ENCODE measurements around the gene RELN.

RELN gene

GRCh38 chr7:103928581-103928980 lies 60.9 kb downstream of the RELN start:
- no peak overlapping the region for H3K4me3 ChIP-seq (ENCODE audit: low read depth, low read length, poor library complexity, severe bottlenecking)
- no peak overlapping the region for H3K9ac ChIP-seq (ENCODE audit: low read length)
- H3K27me3 ChIP-seq (ENCODE audit: insufficient read depth, low read length): no peaks in the 10 kb centered on the region
- H3K36me3 ChIP-seq (ENCODE audit: insufficient read depth, low read length): no peaks in the 10 kb centered on the region
- H2AFZ ChIP-seq (ENCODE audit: low read length): no peak overlapping the region
- H3K9me3 ChIP-seq (ENCODE audit: low read length): no peaks in the 10 kb centered on the region
- TF ChIP-seq CTCF (IDR thresholded peaks at IDR 0.05; ENCODE audit: low read length) (no peak), EZH2 (IDR thresholded peaks at IDR 0.05; ENCODE audit: borderline replicate concordance, low read length) (no peak)
- H3K27ac ChIP-seq (ENCODE audit: low read depth, low read length, poor library complexity, severe bottlenecking): no peak overlapping the region
- H3K9me2 ChIP-seq (ENCODE audit: low read depth, low read length): no peaks in the 10 kb centered on the region
- H3F3A ChIP-seq (ENCODE audit: insufficient read depth, low read length): no peaks in the 10 kb centered on the region
- no peaks in the 10 kb centered on the region for H3K79me2 ChIP-seq (ENCODE audit: insufficient read depth, low read length)
- H3K4me2 ChIP-seq (ENCODE audit: low read length): no peak overlapping the region
- no peaks in the 10 kb centered on the region for H3K4me1 ChIP-seq (ENCODE audit: insufficient read depth, low read length, severe bottlenecking)
- no peaks in the 10 kb centered on the region for H4K20me1 ChIP-seq (ENCODE audit: insufficient read depth, low read length)

DNA sequence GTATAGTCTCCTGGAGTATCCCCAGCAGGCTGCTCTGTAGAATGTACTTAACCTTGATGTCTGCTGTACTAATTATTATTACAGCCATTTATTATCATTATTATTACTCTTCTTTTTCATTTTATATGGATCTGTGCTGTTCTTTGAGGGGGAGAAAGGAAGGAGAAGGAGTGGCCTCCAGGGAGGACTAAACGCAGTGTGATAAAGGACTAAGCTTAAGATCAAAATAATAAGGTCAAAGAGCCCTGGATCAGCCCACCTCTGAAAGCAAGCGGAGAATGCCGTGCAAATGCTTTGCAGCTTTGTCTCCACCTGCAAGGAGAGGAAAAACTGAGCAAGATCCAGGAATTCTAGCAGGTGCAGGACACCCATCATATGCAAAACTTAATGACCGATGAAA lies 65.3 kb downstream of the RELN start:
- H3K4me1 ChIP-seq (ENCODE audit: insufficient read depth, low read length, severe bottlenecking): no peaks in the 10 kb centered on the region
- H4K20me1 ChIP-seq (ENCODE audit: insufficient read depth, low read length): no peaks in the 10 kb centered on the region
- no peak overlapping the region for H3K4me3 ChIP-seq (ENCODE audit: low read depth, low read length, poor library complexity, severe bottlenecking)
- no peak overlapping the region for H3K9ac ChIP-seq (ENCODE audit: low read length)
- no peak for TF ChIP-seq EZH2 (IDR thresholded peaks at IDR 0.05; ENCODE audit: borderline replicate concordance, low read length)
- no peak overlapping the region for H3K27ac ChIP-seq (ENCODE audit: low read depth, low read length, poor library complexity, severe bottlenecking)
- H3K9me3 ChIP-seq (ENCODE audit: low read length): no peaks in the 10 kb centered on the region
- H3K9me2 ChIP-seq (ENCODE audit: low read depth, low read length): no peaks in the 10 kb centered on the region
- H3K36me3 ChIP-seq (ENCODE audit: insufficient read depth, low read length): no peaks in the 10 kb centered on the region
- no peaks in the 10 kb centered on the region for H3K79me2 ChIP-seq (ENCODE audit: insufficient read depth, low read length)
- H3K4me2 ChIP-seq (ENCODE audit: low read length): no peak overlapping the region
- H2AFZ ChIP-seq (ENCODE audit: low read length): no peak overlapping the region
- H3F3A ChIP-seq (ENCODE audit: insufficient read depth, low read length): no peaks in the 10 kb centered on the region
- no peaks in the 10 kb centered on the region for H3K27me3 ChIP-seq (ENCODE audit: insufficient read depth, low read length)

DNA sequence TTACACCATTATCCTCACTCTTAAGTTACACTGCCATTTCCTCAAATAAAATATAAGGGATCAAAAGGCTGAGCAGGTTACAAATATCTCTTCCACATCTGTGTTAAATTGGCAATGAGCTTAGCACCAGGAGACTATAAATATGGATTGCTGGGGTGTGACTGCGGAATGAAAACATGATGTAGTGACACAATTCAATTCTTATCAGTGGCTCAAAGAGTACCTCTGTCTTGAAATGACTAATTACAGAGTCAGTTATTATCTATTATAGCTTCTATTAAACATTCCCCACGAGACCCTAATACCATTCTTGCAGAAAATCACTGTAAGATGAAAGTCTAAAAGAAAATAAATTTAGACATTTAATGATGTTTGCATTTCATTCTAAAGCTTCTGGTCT lies 67.1 kb downstream of the RELN start:
- Histone ChIP-seq H3K36me3 (ENCODE audit: insufficient read depth, low read length) (no peaks in the 10 kb centered on the region), H3K27ac (ENCODE audit: low read depth, low read length, poor library complexity, severe bottlenecking) (no peak overlapping the region), H3K9ac (ENCODE audit: low read length) (no peak overlapping the region)

More for the DNA sequence above, 67.1 kb downstream of the RELN start:
- H4K20me1 ChIP-seq (ENCODE audit: insufficient read depth, low read length): no peaks in the 10 kb centered on the region
- no peak for TF ChIP-seq CTCF (IDR thresholded peaks at IDR 0.05; ENCODE audit: low read length)
- TF ChIP-seq EZH2 (IDR thresholded peaks at IDR 0.05; ENCODE audit: borderline replicate concordance, low read length): no peak
- H2AFZ ChIP-seq (ENCODE audit: low read length): no peak overlapping the region
- H3K9me3 ChIP-seq (ENCODE audit: low read length): no peaks in the 10 kb centered on the region
- H3F3A ChIP-seq (ENCODE audit: insufficient read depth, low read length): no peaks in the 10 kb centered on the region
- no peaks in the 10 kb centered on the region for H3K79me2 ChIP-seq (ENCODE audit: insufficient read depth, low read length)
- H3K4me2 ChIP-seq (ENCODE audit: low read length): no peak overlapping the region
- H3K4me3 ChIP-seq (ENCODE audit: low read depth, low read length, poor library complexity, severe bottlenecking): no peak overlapping the region
- no peaks in the 10 kb centered on the region for H3K9me2 ChIP-seq (ENCODE audit: low read depth, low read length)
- no peaks in the 10 kb centered on the region for H3K27me3 ChIP-seq (ENCODE audit: insufficient read depth, low read length)
- H3K4me1 ChIP-seq (ENCODE audit: insufficient read depth, low read length, severe bottlenecking): no peaks in the 10 kb centered on the region

Data from OCI-LY1 (cell line).